NCI-H187 (cell line): ENCODE measurements around the gene KIAA0753.
"Not testable (repeated sequence)": the region's sequence is repeated elsewhere in the genome, so short reads cannot be mapped to it uniquely, and the experiment has no call there.

Experiments used
- DNase-seq, 2 experiments: peaks; one replicate each; lab custom pipeline; 2025; lab: John Stamatoyannopoulos, UW

Gene KIAA0753

DNA sequence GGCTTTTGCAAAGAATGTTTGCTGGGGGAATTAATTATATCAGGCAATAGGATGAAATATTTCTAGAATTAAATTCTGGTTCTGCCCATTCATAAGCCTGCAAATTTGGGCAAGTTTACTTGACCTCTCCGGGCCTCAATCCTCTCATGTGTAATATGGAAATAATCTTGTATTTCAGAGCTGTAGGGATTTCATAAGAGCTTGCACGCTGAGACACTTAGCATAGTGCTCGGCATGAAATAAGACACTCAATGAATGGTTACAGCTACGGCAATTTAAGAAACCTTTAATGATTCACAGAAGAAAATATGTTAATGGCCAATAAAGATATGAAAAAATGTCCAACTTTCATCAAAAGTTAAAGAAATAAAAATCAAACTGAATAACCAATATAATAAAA lies 43.6 kb downstream of the KIAA0753 start:
- no peak for DNase-seq

DNA sequence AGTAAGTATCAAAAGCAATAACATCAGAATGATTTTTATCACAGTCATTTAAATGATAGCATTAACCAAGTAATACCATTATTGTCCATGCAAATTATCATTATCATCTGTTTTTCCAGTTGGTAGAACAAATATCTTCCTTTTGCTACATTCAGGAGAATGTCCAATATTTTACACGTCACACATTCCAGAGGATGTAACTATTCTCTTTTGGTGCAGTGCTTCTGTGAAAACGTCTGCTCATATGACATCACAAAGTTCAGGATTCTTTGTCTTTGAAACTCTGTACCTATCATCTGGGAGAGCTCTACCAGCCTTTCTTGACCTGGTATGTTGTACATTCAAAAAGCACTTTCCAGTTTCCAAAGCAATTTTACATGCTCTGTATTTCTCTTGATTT lies 44.0 kb downstream of the KIAA0753 start:
- no peak for DNase-seq

DNA sequence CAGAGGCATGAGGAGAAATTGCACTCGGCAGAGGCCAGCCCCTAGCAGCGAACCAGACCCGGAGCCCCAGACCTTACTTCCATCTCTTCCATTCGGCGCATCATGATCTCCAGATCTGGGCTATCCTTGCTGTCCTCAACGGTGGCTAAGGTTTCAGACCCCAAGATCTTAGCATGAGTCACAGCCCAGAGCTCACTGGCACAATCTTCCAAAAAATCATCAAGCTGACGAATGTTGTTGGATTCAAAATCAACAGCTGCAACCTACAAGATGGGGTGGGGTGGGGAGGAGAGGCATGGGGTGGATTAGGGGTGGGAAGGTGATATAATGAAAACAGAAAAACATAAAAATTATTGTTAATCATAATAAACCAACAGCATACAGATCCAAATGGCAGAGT lies 44.4 kb downstream of the KIAA0753 start:
- no peak for DNase-seq

GRCh38 chr17:6593371-6593770 lies 47.1 kb downstream of the KIAA0753 start:
- DNase-seq = not testable (repeated sequence)

DNA sequence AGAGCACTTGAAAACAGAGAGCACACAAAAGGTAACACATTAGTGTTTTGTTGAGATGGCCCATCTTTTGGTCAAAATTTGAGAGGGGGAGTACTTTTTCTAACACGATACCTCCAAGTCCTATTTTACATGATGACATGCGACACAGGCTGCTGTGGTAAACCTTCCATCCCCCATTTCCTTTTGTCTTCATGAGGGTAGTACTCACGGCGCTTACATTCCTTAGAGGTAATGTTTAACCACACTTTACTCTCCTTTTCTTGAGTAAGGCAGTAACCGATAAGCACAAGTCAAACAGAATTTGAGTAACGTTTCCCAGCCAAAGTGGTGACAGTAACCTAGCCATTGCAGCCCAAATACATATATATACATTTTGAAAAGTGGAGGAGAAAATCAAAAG lies 48.3 kb downstream of the KIAA0753 start:
- no peak for DNase-seq

- DNase-seq = no peak
Measured at GRCh38 chr17:6591599-6592158, 48.8 kb downstream of the KIAA0753 start.

DNA sequence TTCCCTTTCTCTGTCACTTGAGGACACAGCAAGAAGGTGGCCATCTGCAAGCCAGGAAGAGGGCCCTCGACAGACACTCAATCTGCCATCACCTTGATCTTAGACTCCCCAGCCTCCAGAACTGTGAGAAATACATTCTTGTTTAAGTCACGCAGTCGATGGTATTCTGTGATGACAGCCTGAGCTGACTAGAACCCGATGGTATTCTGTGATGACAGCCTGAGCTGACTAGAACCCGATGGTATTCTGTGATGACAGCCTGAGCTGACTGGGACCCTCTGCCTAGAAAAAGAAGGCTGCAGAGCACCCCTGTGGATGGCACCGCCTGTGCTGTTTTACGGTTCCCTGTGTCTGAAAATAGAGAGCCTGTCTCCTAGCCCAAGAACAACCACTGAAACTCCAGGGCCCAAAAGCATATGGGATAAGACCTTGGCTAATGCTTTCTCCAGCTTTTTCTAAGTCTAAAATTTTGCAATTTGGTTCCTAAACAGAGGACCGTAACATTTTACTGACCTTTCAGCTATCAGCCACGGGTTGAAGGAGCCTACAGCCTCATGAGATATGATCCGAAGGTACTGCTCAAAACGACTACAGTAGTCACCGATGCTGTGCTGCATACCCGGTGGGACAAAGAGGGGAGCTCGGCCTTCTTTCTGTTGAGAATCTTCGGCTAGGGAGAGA lies 51.1 kb downstream of the KIAA0753 start:
- no peak for DNase-seq

- no peak for DNase-seq
Measured at GRCh38 chr17:6588165-6588564, 52.3 kb downstream of the KIAA0753 start.

- no peak for DNase-seq
Measured at GRCh38 chr17:6587310-6587709, 53.2 kb downstream of the KIAA0753 start.

GRCh38 chr17:6583411-6583810 lies 57.1 kb downstream of the KIAA0753 start:
- DNase-seq = no peak

GRCh38 chr17:6580625-6581024 lies 59.9 kb downstream of the KIAA0753 start:
- no peak for DNase-seq

GRCh38 chr17:6578491-6578890 lies 62.0 kb downstream of the KIAA0753 start:
- no peak for DNase-seq

DNA sequence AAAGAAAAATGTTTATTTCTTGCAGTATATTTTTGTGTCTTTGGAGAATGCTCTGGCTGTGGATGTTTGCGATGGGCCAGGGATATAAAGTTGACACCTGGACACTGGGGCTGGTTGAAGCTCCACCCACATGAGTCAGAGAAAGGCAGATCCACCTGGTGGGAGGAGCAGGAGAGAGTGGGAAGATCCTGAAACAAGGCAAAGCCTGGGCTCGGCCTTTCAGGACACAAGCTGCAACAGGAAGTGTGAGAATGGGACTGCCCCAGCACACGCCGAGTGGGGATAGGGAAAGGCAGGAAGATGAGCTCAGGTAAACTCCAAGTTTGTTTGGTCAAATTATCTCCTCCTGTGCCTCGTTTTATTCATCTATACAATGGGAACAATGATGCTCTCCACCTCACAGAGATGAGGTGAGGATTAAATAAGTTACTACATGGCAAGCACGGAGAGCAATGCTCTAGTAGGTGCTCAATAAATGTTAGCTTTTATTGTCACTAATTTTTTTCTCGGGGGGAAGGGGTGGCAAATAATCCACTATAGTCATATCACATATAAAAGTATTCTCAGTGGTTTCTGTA lies 62.7 kb downstream of the KIAA0753 start:
- DNase-seq = no peak

DNA sequence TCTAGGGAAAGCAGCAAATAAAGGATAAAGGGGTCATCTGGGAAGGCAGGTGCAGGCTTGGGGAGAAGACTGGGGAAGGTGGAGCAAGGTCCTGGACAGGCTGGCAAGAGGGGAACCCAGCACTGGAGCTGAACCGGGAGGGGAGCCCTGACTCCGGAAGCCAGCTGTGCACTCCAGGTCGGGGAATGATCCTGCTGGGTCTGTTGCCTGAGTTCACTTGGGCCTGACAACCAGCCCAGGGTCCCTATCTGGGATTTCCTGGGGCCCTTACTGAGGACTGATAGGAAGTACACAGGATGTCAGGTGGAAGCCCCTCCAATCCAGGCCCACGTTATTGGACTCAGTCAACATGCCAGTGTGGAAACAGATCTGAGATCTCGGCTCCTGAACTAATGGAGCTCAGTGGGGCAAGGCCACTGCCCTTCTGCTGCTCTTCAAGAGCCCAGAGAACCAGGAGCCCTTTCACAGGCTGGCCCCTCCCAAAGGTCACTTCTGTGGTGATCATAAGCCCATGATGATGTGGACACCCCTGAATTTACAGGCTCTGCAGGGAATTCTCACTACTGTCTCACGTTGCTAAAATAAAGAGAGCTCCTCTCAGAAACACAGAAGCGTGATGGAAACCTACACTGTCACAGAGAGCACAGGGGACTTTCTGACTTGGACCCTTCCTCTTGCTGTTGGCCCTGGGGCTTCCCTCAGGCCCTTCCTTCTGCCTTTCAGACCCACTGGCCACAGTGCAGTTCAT lies 64.3 kb downstream of the KIAA0753 start:
- no peak for DNase-seq

DNA sequence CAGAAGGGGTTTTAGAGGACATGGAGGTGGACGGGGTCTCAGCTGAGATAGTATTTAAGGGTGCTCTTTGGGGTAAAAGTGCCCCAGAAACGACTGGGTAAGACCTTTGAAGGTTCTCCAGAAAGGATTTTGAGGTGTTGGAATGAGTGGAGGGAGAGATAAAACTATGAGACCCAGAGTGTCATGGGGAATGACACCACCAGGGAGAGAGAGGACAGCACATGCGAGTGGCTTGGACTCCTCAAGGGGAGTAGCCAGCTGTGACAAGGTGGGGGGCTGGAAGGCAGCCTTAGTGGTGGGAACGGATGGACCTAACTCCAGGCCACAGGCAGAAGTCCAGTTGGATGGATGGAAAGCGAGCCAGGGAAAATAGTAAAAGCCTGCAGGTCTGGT lies 64.9 kb downstream of the KIAA0753 start:
- no peak for DNase-seq

DNA sequence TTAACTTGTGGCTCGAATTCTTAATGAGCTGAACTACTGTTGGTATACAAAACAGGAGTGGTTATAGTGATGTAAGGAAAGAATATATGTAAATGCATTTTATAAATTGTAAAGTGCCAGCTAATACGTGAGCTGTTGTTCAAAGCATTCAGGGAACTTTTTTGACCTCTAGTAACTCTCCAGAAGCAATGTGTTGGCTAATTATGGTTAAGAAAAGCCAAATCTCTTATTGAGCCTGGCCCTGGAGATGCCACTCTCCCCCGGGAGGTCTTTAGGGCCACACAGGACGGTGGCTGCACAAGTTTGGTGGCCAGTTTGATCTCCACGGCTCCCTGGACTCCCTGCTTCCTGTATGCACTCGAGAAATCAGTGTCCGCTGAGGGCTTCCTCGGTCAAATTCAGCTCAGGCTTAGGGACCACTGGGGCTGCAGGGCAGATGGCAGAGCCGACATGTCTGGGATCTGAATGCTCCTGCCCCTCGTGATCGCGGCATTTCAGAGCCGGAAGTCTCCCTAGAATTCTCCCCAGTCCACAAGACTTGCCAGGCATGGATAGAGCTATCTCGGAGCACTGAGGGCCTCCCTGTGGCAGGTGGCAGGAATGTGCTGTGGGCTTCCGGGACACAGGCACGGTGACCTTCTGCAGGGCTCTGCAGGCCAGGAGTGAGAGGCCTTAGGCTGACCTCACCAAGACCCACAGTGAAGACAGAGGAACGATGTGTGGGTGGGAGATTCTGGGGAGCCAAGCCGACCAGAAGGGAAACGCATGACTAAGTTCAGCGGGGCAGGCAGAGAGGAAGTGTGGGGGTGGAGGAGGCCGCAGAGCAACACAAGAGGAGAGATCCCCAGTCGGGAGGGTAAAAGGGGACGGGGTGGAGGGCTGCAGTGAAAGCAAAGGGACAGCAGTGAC lies 65.6 kb downstream of the KIAA0753 start:
- DNase-seq = no peak

GRCh38 chr17:6573982-6574686 lies 66.4 kb downstream of the KIAA0753 start:
- no peak for DNase-seq

GRCh38 chr17:6573495-6573894 lies 67.0 kb downstream of the KIAA0753 start:
- DNase-seq = not testable (repeated sequence)

DNA sequence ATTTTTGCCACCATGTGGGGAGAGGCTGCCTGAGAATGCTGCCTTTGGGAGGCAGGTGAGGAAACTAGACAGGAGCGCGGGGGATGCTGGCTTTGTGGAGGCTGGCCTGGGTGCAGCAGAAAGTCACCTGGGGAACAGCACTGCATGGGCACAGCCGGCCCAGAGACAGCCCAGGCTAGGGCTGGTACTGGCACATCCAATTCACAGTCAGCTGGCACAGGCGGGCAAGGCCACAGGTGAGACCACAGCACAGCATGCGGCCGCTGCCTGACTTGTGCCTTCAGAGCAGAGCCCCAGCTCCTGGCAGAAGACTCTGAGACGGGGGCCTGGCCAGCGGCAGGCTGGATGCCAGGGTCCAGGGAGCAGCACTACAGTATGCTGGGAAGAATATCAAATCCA lies 67.5 kb downstream of the KIAA0753 start:
- DNase-seq = no peak

- DNase-seq = no peak
Measured at GRCh38 chr17:6571452-6571781, 69.1 kb downstream of the KIAA0753 start.

DNA sequence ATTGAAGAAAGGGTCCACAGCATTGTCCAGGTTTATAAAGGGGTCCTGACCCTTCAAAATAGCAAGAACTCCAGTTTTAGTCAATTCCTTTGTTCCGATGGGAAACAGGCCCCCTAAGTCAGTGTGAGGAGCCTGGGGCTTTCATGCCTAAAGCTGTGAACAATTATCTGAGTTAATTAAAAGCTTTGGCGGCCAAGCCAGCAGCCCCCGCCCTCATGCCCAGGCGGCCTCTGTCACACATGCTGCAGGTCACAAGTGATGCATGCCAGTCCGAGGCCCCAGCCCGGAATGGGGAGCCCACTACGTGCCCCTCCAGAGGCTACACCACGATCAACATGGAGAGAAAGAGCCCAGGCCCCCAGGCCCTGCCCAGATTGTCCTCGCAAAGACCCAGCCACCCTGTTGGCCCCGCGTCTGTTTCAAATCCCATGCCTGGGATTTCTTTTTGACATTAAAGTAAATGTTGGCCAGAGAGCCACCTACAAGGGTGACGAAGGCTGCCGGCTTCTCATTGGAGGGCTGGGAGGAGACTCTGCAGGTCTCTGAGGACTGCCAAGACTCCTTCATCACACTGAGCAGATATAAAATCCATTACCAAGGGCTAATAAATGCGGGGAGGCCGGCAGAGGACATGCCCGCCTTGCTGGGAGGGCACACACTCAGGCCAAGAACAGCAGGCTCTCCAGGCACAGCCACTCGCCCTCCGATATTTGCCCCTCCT lies 69.6 kb downstream of the KIAA0753 start:
- no peak for DNase-seq
